CD4-positive, alpha-beta T cell treated with Interleukin-17A for 4 hours (primary cell): ENCODE data around the gene IL37.
"Not testable (repeated sequence)": the region's sequence is repeated elsewhere in the genome, so short reads cannot be mapped to it uniquely, and the experiment has no call there.

Source experiments
- DNase-seq: peaks from one replicate; pipeline ENCODE4 v3.0.0-alpha.2; 2020; ENCODE audit warnings: mixed read lengths

Gene IL37

GRCh38 chr2:112923967-112924338 lies 13.0 kb downstream of the IL37 start:
- no peak for DNase-seq

- no peak for DNase-seq
These were observed 13.4 kb downstream of the IL37 start for GRCh38 chr2:112924360-112924759.

GRCh38 chr2:112924821-112925220 lies 13.9 kb downstream of the IL37 start:
- no peak for DNase-seq

GRCh38 chr2:112926707-112927106 lies 15.7 kb downstream of the IL37 start:
- DNase-seq, result no peak

GRCh38 chr2:112927745-112928144 lies 16.8 kb downstream of the IL37 start:
- DNase-seq, result no peak

- DNase-seq, result no peak
These were observed 22.3 kb downstream of the IL37 start for GRCh38 chr2:112933261-112933660.

- not testable (repeated sequence) for DNase-seq
These were observed 23.2 kb downstream of the IL37 start for GRCh38 chr2:112934117-112934516.

- DNase-seq, result no peak
These were observed 25.9 kb downstream of the IL37 start for GRCh38 chr2:112936927-112937232.

GRCh38 chr2:112938904-112939303 lies 27.9 kb downstream of the IL37 start:
- no peak for DNase-seq

GRCh38 chr2:112939425-112939824 lies 28.5 kb downstream of the IL37 start:
- DNase-seq, result no peak

GRCh38 chr2:112940859-112941625 lies 30.1 kb downstream of the IL37 start:
- no peak for DNase-seq

- peak; percentile 60 for DNase-seq
These were observed 31.0 kb downstream of the IL37 start for GRCh38 chr2:112941753-112942653.

- no peak for DNase-seq
These were observed 31.7 kb downstream of the IL37 start for GRCh38 chr2:112942654-112943002.

- no peak for DNase-seq
These were observed 34.0 kb downstream of the IL37 start for GRCh38 chr2:112944971-112945370.

GRCh38 chr2:112946086-112946485 lies 35.1 kb downstream of the IL37 start:
- no peak for DNase-seq

- no peak for DNase-seq
These were observed 36.4 kb downstream of the IL37 start for GRCh38 chr2:112947374-112947773.

GRCh38 chr2:112949456-112949855 lies 38.5 kb downstream of the IL37 start:
- DNase-seq, result no peak

- no peak for DNase-seq
These were observed 43.4 kb downstream of the IL37 start for GRCh38 chr2:112954364-112954763.

GRCh38 chr2:112957511-112957910 lies 46.5 kb downstream of the IL37 start:
- no peak for DNase-seq

- peak; percentile 53 for DNase-seq
These were observed 47.6 kb downstream of the IL37 start for GRCh38 chr2:112958428-112959108.

- no peak for DNase-seq
These were observed 48.3 kb downstream of the IL37 start for GRCh38 chr2:112959109-112959812.

GRCh38 chr2:112960230-112960825 lies 49.4 kb downstream of the IL37 start:
- DNase-seq, result no peak
